Astrocyte (in vitro differentiated cells and primary cell): ENCODE results near the gene RABEP2.
"Not testable (repeated sequence)": the region's sequence is repeated elsewhere in the genome, so short reads cannot be mapped to it uniquely, and the experiment has no call there.

Source experiments
- CTCF ChIP-seq: IDR thresholded peaks from 2 replicates; pipeline ENCODE4 v1.5.1; 2011; ENCODE audit warnings: low read depth, mild to moderate bottlenecking, inconsistent platforms, low read length, moderate library complexity; ENCODE audit not compliant: insufficient read depth
- EZH2 ChIP-seq: IDR thresholded peaks from 2 replicates; pipeline ENCODE4 v1.6.1; 2012; ENCODE audit warnings: mild to moderate bottlenecking, low read length, inconsistent platforms; ENCODE audit not compliant: insufficient read depth

DNA sequence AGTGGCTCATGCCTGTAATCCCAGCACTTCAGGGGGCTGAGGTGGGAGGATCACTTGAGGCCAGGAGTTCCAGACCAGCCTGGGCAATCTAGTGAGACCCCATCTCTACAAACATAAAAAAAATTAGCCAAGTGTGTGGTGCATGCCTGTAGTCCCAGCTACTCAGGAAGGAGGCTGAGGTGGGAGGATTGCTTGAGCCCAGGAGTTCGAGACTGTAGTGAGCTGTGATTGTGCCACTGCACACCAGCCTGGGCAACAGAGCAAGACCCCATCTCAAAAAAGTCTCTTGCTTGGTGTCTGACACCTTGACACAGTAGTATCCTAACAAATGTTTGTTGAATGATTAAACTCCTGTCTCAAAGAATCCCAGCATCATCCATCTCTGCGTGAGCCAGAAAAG is 44.7 kb upstream of the RABEP2 start:
- TF ChIP-seq EZH2, CTCF: not testable (repeated sequence)
